Stimulated activated CD4-positive, alpha-beta T cell treated with anti-CD3 and anti-CD28 coated beads, Interleukin-15, amount 100 ng/mL, for 1 hour (primary cell): ENCODE data around the gene FNDC11.
A peak's percentile ranks its signal among the peaks of the same experiment; 100 is the strongest.
"Not testable (repeated sequence)": the region's sequence is repeated elsewhere in the genome, so short reads cannot be mapped to it uniquely, and the experiment has no call there.

ENCODE experiments used
- DNase-seq, 2 donors: peaks; one replicate each; pipeline ENCODE4 v3.0.0-alpha.2; 2020; ENCODE audit warnings: low read depth in 1 of 2, low spot score in 1 of 2

The FNDC11 gene, protein sequence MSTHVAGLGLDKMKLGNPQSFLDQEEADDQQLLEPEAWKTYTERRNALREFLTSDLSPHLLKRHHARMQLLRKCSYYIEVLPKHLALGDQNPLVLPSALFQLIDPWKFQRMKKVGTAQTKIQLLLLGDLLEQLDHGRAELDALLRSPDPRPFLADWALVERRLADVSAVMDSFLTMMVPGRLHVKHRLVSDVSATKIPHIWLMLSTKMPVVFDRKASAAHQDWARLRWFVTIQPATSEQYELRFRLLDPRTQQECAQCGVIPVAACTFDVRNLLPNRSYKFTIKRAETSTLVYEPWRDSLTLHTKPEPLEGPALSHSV

DNA sequence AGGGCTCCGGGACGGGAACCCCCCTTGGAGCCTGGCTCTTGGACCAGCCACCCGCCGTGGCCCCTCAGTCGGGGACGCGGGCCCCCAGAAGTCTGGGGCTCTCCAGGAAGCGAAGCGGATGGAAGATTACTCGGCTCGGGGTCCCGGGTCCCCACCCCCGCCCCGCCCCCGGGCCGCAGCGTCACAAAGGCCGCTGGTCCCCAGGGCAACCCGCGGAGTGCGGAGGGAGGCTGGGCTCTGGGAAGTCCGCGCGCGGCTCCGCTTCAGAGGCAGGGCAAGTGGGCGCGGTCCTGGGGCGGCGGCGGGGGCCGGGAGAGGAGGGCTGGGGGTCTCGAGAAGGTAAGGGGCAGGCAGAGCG is at the start of gene FNDC11:
FNDC11 (plus strand) TSS at position 227 of the 358 bp plus-strand sequence. CDS start 1,505 bp downstream, outside the sequence.
- peak; percentile 21 to 33 for DNase-seq

DNA sequence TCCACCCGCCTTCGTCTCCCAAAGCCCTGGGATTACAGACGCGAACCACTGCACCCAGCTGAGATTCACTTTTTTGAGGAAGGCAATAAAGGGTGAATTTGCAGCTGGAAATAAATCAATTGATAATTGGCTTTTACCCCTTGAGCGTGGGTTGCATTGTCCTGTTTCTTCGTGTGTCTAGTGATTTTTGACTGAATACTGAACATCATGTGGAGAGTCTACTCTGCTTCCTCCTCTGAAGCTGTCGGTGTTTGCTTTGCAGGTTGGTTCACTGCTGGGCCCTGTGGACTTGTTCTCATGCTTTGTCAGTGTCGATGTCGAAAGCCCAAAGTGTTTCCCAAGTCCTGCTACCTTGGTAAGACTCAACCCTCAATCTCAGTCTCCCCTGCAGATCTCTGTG is 49.3 kb upstream of the FNDC11 start:
- DNase-seq: no peak

DNA sequence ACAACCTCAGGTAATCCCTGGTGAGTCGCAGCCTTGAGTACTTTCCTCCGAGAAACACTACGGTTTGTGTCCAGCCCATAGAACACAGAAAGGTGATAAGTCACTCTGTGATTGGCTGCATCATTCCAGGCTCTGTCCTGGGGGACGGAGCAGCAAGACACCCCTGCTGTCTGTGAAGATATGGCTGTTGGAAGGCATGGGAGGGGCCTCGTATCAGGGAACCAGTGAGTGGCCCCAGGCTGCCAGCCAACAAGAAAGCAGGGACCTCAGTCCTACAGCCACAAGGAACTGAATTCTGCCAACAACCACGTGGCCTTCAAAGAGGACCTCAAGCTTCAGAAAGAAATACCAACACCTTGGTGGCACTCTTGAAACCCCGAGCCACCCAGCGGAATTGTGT is 48.7 kb upstream of the FNDC11 start:
- DNase-seq: no peak

DNA sequence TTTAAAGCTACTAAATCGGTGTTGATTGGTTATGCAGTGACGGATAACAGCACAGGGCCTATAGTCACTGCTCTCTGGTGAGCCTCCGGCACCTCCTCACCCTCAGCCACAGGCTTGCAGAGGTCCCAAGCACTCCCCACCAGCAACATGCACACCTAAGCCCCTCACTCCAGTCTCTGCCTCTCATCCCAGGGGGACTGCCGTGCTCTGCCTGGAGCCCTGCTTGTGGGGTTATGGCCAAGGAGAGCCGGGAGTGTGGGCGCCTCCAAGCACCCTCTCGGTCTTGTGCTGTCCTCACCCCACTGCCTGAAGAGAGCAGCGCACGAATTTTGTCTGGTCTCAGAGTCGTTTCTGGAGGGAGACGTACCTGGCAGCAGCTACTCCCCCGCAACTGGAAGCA is 48.2 kb upstream of the FNDC11 start:
- DNase-seq: no peak

DNA sequence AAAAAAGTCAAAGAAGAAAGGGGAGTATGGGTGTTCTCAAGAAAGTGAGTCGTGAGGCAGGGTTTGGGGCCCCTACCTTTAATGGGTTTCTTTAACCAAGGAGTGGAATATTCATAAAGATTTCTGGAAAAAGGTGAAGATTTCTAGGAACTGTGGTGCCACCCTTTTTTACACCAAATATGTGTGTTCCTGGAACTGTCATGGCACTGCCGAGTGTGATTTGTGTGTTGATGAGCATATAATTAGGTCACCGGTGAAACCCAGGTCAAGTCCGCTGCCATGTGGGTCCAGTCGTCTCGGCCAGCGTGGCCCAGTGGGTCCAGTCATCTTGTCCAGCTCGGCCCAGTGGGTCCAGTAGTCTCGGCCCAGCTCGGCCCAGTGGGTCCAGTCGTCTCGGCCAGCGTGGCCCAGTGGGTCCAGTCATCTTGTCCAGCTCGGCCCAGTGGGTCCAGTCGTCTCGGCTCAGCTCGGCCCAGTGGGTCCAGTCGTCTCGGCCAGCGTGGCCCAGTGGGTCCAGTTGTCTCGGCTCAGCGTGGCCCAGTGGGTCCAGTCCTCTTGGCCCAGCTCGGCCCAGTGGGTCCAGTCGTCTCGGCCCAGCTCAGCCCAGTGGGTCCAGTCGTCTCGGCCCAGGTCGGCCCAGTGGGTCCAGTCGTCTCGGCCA is 46.7 kb upstream of the FNDC11 start:
- no peak for DNase-seq

DNA sequence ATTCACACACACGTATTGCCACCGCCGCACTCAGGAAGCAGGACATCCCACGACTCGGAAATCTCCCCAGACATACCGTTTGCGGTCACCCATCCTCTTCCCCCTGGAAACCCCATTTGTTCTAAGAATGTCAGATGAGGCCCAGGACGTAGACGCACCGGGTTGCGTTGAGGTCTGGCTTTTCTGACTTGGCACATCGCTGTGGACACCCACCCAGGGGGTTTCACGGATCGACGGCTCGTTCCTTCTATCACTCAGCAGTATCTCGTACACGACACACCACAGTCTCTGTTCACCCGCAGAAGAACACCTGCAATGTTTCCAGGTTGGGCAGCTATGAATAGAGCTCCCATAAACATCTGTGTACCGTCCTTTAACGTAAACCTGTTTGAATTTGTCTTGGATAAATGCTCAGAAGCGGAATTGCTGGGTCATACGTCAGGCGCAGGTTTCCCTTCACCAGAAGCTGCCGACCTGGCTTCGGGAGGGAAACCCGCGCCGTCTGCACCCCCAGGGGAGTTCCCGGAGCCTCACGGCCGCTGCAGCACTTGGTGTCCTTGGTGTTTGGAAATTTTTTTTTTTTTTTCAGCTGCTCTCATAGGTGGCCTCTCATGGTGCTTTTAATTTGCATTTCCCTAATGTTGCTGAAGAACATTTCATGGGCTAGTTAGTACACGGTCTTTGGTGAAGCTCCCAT is 45.7 kb upstream of the FNDC11 start:
- DNase-seq: no peak

DNA sequence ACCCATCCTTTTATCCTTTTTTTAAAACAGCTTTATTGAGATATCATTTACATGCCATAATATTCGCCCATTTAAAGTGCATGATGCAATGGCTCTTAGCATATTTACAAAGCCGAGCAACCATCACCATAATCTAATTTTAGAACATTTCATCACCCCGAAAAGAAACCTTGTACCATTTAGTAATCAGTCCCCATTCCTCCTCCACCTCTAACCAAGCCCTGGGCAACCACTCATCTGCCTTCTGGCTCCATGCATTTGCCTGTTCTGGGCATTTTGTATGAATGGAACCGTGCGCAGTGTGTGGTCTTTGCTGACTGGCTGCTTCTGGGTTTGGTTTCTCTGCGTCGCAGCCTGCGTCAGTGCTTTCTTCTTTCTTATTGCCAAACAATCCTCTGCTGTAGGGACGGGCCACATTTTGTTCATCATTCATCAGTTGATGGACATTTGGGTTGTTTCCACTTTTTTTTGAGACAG is 44.8 kb upstream of the FNDC11 start:
- no peak for DNase-seq

DNA sequence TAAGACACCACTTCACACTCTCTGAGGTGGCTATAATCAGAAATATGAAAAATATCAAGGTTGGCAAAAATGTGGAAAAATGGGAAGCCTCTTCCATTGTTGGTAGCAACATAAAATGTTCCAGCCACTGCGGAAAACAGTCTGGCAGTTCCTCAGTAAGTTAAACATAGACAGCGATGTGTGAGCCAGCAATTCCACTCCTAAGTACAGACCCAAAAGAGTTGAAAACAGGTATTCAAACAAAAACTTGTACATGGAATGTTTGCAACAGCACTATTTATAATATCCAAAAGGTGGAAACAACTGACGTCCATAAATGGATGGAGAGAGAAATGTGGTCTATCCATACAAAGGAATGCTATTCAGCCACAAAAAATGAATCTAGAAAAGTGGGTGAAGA is 40.8 kb upstream of the FNDC11 start:
- DNase-seq: no peak

DNA sequence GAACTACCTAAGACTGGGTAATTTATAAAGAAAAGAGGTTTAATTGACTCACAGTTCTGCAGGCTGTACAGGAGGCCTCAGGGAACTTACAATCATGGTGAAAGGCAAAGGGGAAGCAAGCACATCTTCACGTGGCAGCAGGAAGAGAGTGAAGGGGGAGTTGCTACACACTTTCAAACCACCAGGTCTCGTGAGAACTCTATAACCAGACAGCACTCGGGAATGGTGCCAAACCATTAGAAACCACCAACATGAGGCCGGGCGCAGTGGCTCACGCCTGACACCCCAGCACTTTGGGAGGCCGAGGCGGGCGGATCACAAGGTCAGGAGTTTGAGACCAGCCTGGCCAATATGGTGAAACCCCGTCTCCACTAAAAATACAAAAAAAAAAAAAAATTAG is 39.4 kb upstream of the FNDC11 start:
- DNase-seq: not testable (repeated sequence)

DNA sequence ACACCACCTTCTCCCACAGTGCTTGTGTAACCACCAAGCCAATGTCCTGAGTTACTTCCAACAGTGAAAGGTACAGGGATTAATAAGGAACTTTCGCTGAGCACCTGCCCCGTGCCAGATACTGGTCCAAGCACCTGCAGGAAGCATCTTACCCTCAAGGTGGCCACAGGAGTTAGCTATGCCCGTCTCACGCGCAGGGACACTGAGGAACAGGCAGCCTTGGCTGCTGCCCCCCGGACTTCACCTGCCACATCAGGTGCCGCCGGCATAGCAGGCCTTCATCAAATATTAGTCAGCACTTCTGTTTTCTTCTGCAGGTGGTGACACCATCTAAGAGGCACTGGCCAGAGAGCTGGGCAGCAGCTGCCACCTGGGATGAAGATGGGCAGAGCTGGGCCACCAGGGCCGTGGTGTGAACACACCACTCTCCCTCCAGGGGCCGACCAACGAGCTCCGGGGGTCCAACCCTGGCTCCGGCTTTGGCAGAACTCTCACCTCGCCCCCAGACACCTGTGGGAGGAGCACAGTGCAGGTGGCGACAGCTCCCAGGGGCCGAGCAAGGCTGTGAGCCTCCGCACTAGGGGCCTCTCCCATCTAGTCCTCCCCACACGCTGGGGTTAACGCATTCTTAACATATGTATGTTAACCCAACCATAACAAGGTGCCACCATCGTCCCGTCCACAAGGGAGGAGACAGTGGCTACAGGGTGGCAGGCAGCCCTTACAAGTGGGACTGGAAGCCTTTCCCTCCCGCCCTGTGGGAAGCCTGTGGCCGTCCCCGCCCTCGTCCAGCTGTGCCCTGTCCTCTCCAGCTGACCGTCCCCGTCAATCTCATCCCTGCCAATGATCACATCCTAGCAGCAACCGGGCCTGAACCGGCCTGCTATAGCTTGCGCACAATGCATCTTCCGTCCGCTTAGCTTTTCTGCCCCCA is 36.3 kb upstream of the FNDC11 start:
- DNase-seq: no peak

DNA sequence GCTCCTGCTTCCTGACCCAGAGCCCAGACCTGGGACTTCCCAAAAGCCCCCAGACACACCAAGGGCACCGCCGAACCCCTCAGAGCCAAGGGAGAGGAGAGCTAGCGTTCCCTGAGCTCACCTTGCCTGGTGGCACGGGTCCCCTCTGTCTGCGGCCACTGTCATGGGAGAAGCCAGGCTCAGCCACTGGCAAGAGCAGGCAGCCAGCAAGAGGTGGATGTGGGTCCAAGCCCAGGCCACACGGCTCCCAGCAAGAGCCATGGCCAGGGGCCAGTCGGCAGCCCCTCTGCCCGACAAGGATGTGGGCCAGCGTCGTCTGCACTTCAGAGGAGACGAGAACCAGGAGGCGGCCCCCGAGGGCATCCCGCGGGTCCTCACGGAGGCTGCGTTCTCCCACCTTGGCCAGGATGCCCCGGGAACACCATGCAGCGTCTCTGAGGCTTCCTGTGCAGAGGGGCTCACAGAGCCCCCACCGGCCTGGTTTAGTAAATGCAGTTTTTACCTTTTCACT is 35.6 kb upstream of the FNDC11 start:
- DNase-seq: no peak

DNA sequence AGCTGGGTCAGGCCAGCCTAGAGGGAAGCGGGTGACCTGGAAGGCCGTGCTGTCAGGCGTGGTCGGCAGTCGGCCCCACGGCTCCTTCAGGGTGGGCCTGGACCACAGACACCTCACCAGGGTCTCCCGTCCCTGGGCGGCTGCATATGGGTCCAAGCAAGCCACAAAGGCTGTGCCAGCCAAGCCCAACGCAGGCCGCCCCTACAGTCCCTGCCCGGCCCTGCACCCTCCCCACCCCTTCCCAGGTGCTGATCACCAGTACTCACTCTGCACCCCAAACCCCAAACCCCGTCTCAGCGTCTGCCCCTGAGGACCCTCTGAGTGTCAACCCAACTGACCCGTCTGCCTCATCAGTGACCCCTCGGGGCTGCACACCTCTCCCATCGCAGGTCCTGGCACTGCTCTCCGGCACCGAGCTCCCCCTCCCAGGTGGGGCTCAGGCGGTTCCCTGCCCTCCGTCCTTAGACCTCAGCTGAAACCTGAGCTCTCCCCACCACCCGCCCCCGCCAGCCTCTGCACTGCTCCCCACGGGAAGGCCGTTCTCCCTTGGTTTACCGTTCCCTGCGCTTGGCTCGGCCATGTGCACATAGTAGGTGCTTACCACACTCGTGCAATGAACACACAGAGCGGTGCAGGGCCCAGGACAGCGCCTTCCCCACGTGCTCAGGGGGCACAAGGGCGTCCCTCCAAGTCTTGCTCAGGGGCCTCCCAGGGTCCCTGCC is 34.9 kb upstream of the FNDC11 start:
- DNase-seq: no peak

DNA sequence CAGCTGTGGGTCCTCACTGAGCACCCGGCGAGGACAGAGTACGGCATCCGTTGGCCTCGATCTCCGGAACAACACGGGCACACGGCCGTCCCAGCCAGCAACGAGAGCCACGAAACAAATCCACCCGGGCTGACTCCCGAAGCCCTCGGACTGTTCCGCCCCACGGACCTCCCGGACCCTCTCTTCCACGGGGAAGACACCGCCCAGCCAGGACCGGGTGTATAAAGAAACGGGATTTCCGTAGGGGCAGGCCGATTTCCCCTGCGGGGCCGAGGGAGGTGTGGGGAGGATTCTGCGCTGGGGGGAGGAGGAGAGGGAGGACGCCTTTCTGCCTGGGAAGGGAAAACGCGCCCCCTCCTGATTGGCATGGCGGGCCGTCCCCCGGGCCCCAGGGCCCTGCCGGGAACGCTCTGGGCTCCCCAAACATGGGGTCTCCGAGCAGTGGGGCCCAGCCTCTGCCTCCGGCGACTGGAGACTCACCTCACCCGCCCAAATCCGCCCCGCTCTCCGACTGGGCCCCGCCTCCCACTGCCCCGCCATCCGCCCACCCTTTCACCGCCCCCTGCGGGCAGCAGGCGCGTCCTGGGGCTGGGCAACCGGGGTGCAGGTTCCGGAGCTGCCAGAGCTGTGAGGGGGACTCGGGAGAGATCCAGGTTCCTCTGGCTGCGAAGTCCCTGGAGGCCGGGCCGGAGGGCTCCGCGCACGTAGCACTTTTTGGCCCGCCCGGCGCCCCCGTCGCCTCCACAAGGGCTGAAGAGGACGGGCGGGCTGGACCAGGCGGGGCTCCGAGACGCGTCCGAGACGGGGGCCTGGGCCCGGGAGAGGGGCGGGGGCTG is 34.1 kb upstream of the FNDC11 start:
- peak; percentile 34 to 45 for DNase-seq

DNA sequence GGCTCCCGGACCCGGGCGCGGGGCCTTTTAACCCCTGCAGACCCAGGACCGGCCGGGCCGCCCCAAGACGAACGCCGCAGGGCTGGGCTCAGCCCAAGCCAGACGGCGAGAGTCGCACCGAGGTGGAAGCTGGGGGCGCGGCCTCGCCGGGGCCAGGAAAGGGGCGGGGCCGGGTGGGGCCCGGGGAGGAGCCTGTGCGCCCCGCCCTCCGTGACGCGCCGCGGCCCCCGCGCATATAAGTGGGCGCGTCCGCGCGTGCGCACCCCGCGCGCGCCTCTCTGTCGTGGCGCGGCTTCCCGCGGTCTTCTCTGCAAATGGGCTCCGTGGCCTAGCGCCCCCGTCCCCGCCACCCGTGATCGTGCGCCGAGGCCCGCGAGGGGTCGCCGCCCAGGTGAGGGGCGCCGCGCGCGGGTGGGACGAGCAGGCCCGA is 33.4 kb upstream of the FNDC11 start, which contains the start of gene PPDPF:
PPDPF (plus strand) TSS at position 262 of the 430 bp plus-strand sequence. CDS start 544 bp downstream, outside the sequence.
- peak; percentile 83 to 84 for DNase-seq

DNA sequence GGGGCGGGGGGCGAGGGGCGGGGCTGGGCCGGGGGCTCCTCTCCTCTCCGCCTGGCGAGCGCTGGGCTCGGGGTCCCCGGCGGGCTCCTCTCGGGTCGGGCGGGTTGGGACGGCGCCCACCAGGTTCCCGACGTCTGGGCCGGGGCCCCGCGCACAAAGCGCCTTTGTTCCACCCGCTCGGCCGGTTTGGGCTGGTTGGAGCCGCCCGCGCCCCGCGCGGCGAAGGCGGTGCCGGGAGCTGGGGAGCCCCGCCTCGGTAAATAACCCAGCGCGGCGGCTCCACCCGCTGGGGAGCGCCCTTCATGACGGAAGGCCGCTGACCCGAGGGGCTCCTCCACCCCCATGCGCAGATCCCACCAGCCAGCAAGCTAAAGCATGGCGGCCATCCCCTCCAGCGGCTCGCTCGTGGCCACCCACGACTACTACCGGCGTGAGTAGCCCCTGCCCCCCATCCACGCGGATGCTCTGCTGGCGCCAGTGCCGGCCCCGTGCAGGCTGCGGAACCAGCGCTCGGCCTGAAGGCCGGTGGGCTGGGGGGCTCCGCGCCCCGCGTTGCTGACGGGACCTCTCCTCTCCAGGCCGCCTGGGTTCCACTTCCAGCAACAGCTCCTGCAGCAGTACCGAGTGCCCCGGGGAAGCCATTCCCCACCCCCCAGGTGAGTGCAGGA is 32.9 kb upstream of the FNDC11 start:
- DNase-seq: peak; percentile 42 to 63

DNA sequence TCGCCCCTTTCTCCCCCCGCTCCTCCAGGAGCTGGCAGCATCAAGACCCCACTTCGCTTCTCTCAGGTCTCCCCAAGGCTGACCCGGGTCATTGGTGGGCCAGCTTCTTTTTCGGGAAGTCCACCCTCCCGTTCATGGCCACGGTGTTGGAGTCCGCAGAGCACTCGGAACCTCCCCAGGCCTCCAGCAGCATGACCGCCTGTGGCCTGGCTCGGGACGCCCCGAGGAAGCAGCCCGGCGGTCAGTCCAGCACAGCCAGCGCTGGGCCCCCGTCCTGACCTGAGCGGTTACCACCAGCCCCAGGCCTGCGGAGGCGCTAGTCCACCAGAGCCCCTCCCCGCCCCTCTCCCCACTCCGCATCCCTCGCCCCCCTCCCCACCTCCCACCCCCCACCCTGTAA is 32.4 kb upstream of the FNDC11 start:
- no peak for DNase-seq

DNA sequence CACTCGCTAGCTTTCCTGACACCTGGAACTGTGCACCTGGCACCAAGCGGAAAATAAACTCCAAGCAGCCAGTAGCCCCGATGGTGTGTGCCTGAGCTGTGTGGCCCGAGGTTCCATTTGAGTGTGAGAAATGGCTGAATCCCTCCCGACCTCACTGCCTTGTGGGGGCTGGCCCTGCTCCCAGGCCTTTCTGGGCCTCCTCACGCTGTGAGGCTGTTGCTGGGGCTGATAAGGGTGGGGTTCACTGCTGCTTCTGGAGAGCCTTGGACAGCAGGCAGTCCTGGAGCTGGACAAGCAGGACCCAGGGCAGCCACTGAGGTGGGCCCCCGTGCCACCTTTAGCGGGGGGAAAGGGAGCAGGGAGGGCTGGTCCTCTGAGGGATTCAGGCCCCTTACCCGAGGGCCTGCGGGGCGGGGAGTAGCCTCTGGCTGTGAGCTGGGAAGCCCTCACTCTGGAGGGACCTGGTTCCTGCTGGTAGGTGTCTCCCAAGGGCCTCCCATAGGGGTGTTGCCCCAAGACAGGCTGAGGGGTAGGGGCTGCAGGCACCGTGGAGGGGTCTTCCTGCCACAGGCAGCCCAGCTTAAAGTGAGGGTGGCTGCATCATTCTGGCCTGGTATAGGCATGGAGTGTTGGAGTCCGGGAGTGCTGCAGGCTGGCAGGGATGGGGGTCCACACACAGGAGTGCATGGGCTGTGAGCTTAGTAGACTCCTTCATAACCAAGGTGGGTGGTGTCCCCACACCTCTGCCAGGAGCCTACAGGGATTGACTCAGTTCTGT is 31.7 kb upstream of the FNDC11 start:
- no peak for DNase-seq
